ENCODE measurements around the gene LVRN.

Gene LVRN

DNA sequence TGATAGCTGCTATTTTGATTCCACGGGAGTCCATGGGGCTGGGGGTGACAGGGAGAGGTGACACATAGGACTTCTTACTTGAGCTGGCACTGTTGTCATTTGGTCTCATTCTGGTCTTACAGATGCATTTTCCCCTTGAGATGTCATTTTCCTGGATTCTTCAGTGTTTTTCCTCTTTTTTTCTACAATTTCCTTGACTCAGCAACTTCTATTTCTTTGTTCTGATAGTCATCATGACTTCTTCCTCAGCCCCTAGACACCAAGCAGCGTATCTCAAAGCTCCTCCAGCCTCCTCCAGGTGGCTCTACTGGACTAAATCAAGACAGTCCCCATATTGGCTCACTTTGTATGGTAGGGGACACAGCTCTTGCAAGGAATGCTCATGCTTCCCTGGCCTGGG, 16.5 kb downstream of the LVRN start:
- Histone ChIP-seq H4K20me1 (ENCODE audit: insufficient read depth, low read length) (no peaks in the 10 kb centered on the region), H3K4me2 (ENCODE audit: insufficient read depth, low read length) (no peak overlapping the region), H3K4me3 (ENCODE audit: low read depth in 1 of 2, low read length in 2 of 2) (no peak overlapping the region), H3K9ac (ENCODE audit: low read depth, low read length) (no peak overlapping the region), H3K27ac (ENCODE audit: low read length) (no peak overlapping the region), H3K9me3 (ENCODE audit: insufficient read depth, low read length, severe bottlenecking) (no peaks in the 10 kb centered on the region), H3K27me3 (ENCODE audit: insufficient read depth, low read length, poor library complexity) (no peaks in the 10 kb centered on the region), H3K79me2 (ENCODE audit: insufficient read depth, low read length) (no peaks in the 10 kb centered on the region), H2AFZ (ENCODE audit: low read depth, low read length) (no peak overlapping the region), H3K36me3 (ENCODE audit: insufficient read depth, low read length) (no peaks in the 10 kb centered on the region), H3K4me1 (ENCODE audit: insufficient read depth, low read length) (no peaks in the 10 kb centered on the region)
- no peak for ATAC-seq (ENCODE audit: insufficient read depth, low read depth)
- TF ChIP-seq EZH2 (IDR thresholded peaks at IDR 0.05; ENCODE audit: borderline replicate concordance, low read depth, low read length, severe bottlenecking) = no peak
- TF ChIP-seq, protein P1, sequence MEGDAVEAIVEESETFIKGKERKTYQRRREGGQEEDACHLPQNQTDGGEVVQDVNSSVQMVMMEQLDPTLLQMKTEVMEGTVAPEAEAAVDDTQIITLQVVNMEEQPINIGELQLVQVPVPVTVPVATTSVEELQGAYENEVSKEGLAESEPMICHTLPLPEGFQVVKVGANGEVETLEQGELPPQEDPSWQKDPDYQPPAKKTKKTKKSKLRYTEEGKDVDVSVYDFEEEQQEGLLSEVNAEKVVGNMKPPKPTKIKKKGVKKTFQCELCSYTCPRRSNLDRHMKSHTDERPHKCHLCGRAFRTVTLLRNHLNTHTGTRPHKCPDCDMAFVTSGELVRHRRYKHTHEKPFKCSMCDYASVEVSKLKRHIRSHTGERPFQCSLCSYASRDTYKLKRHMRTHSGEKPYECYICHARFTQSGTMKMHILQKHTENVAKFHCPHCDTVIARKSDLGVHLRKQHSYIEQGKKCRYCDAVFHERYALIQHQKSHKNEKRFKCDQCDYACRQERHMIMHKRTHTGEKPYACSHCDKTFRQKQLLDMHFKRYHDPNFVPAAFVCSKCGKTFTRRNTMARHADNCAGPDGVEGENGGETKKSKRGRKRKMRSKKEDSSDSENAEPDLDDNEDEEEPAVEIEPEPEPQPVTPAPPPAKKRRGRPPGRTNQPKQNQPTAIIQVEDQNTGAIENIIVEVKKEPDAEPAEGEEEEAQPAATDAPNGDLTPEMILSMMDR (IDR thresholded peaks at IDR 0.05; ENCODE audit: borderline replicate concordance, extremely low read depth, low read length, poor library complexity, severe bottlenecking) = no peak
- DNase-seq = no peak

DNA sequence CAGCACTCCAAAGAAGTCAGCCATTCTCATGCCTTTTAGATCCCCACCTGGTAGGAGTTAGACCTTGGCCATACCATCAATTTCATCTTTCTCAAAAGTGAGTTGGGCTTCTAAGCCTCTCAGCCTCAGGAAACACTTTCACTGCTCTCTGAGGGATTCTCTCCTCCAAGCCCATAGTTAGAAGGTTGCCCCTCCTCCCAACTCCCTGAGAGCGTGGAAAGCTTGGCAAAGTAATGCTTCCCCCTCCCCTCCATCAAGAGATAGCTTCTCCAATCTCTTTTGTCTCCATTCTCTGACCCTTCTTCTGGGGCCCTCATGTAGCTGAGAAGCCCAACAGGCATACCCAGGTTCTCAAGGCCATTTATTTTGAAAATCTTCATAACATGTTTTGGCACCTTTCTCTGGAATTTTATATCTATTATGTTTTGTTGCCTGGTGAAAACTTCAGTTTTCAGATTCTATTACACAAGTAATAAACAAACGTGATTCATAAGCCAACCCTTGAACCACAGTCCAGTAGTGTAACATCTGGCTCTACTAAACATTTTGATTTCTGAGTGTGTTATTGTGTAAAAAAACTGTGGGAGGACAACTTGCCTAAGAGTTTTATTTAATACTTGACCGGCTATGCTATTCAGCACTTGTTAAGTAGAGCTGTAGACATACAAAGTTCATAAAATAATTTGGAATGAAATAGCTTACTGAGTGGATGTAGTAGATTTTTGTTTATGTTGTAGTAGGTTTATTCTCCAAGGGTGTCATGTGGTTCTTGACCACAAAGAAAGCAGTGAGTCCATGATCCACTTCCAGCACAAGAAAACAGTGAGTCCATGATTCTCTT, 17.1 kb downstream of the LVRN start:
- H3K79me2 ChIP-seq (ENCODE audit: insufficient read depth, low read length) = no peaks in the 10 kb centered on the region
- H4K20me1 ChIP-seq (ENCODE audit: insufficient read depth, low read length) = no peaks in the 10 kb centered on the region
- no peak overlapping the region for H3K4me3 ChIP-seq (ENCODE audit: low read depth in 1 of 2, low read length in 2 of 2)
- no peaks in the 10 kb centered on the region for H3K27me3 ChIP-seq (ENCODE audit: insufficient read depth, low read length, poor library complexity)
- H2AFZ ChIP-seq (ENCODE audit: low read depth, low read length) = no peak overlapping the region
- no peak overlapping the region for H3K27ac ChIP-seq (ENCODE audit: low read length)
- no peaks in the 10 kb centered on the region for H3K9me3 ChIP-seq (ENCODE audit: insufficient read depth, low read length, severe bottlenecking)
- DNase-seq = no peak
- TF ChIP-seq, protein P1 (IDR thresholded peaks at IDR 0.05; ENCODE audit: borderline replicate concordance, extremely low read depth, low read length, poor library complexity, severe bottlenecking) = no peak
- TF ChIP-seq EZH2 (IDR thresholded peaks at IDR 0.05; ENCODE audit: borderline replicate concordance, low read depth, low read length, severe bottlenecking) = no peak
- no peak for ATAC-seq (ENCODE audit: insufficient read depth, low read depth)
- H3K4me2 ChIP-seq (ENCODE audit: insufficient read depth, low read length) = no peak overlapping the region
- H3K4me1 ChIP-seq (ENCODE audit: insufficient read depth, low read length) = no peaks in the 10 kb centered on the region
- H3K9ac ChIP-seq (ENCODE audit: low read depth, low read length) = no peak overlapping the region
- H3K36me3 ChIP-seq (ENCODE audit: insufficient read depth, low read length) = no peaks in the 10 kb centered on the region

- H3K27ac ChIP-seq (ENCODE audit: low read length) = no peak overlapping the region
- H3K4me1 ChIP-seq (ENCODE audit: insufficient read depth, low read length) = no peaks in the 10 kb centered on the region
- no peak for TF ChIP-seq EZH2 (IDR thresholded peaks at IDR 0.05; ENCODE audit: borderline replicate concordance, low read depth, low read length, severe bottlenecking)
- TF ChIP-seq, protein P1 (IDR thresholded peaks at IDR 0.05; ENCODE audit: borderline replicate concordance, extremely low read depth, low read length, poor library complexity, severe bottlenecking) = no peak
- H3K27me3 ChIP-seq (ENCODE audit: insufficient read depth, low read length, poor library complexity) = no peaks in the 10 kb centered on the region
- no peak for ATAC-seq (ENCODE audit: insufficient read depth, low read depth)
- H3K9me3 ChIP-seq (ENCODE audit: insufficient read depth, low read length, severe bottlenecking) = no peaks in the 10 kb centered on the region
- no peak overlapping the region for H3K9ac ChIP-seq (ENCODE audit: low read depth, low read length)
- H3K79me2 ChIP-seq (ENCODE audit: insufficient read depth, low read length) = no peaks in the 10 kb centered on the region
- no peaks in the 10 kb centered on the region for H4K20me1 ChIP-seq (ENCODE audit: insufficient read depth, low read length)
- no peaks in the 10 kb centered on the region for H3K36me3 ChIP-seq (ENCODE audit: insufficient read depth, low read length)
- H3K4me2 ChIP-seq (ENCODE audit: insufficient read depth, low read length) = no peak overlapping the region
- H3K4me3 ChIP-seq (ENCODE audit: low read depth in 1 of 2, low read length in 2 of 2) = no peak overlapping the region
- H2AFZ ChIP-seq (ENCODE audit: low read depth, low read length) = no peak overlapping the region
- DNase-seq = no peak
Measured at GRCh38 chr5:115983519-115983918, 21.2 kb downstream of the LVRN start.
